Measurements from ENCODE around the gene B3GAT2. TPM values are rescaled to one million over a fixed set of nuclear protein-coding genes. Genes with fewer than 3 reads are reported as not detected.

The B3GAT2 gene
- total RNA-seq, 4 donors from 2014 or later, result not detected

- no peaks in the 10 kb centered on the region for H3K36me3 ChIP-seq
- H3K27ac ChIP-seq, result no peak overlapping the region
- no peak overlapping the region for H3K4me3 ChIP-seq
- no peak for TF ChIP-seq POLR2A (IDR thresholded peaks at IDR 0.05)
- no peak for TF ChIP-seq CTCF (IDR thresholded peaks at IDR 0.05 in 4 of 5, conservative IDR thresholded peaks at IDR 0.05 in 1 of 5)
- intact Hi-C loops (cut with DNase I; ENCODE audit: low total_unique reads), result no loop called here
- no peaks in the 10 kb centered on the region for H3K4me1 ChIP-seq
- DNase-seq (no peak), ATAC-seq (no peak)
- in situ Hi-C loops (cut with MboI; ENCODE audit: low sequenced_read_pairs in 4 of 4), result no loop called here
- H3K27me3 ChIP-seq, result no peaks in the 10 kb centered on the region
- no peaks in the 10 kb centered on the region for H3K9me3 ChIP-seq
Measured at GRCh38 chr6:70847106-70848084, 109.5 kb downstream of the B3GAT2 start.

GRCh38 chr6:70846207-70846835 lies 110.5 kb downstream of the B3GAT2 start:
- in situ Hi-C loops (cut with MboI; ENCODE audit: low sequenced_read_pairs in 4 of 4), result no loop called here
- ATAC-seq, result no peak
- intact Hi-C loops (cut with DNase I; ENCODE audit: low total_unique reads), result no loop called here
- Histone ChIP-seq H3K27ac (no peak overlapping the region), H3K27me3 (no peaks in the 10 kb centered on the region), H3K4me3 (no peak overlapping the region), H3K9me3 (no peaks in the 10 kb centered on the region), H3K36me3 (no peaks in the 10 kb centered on the region), H3K4me1 (no peaks in the 10 kb centered on the region)
- no peak for DNase-seq
- no peak for TF ChIP-seq CTCF (IDR thresholded peaks at IDR 0.05 in 4 of 5, conservative IDR thresholded peaks at IDR 0.05 in 1 of 5)
- TF ChIP-seq POLR2A (IDR thresholded peaks at IDR 0.05), result no peak

GRCh38 chr6:70844301-70844700 lies 112.6 kb downstream of the B3GAT2 start:
- intact Hi-C loops (cut with DNase I; ENCODE audit: low total_unique reads) (no loop called here), in situ Hi-C loops (cut with MboI; ENCODE audit: low sequenced_read_pairs in 4 of 4) (no loop called here)
- Histone ChIP-seq H3K9me3 (no peaks in the 10 kb centered on the region), H3K4me3 (no peak overlapping the region), H3K36me3 (no peaks in the 10 kb centered on the region), H3K27ac (no peak overlapping the region), H3K27me3 (no peaks in the 10 kb centered on the region), H3K4me1 (peaks cover 0 to under 1% of the 10 kb centered on the region in 2 donors)
- DNase-seq, result no peak
- no peak for ATAC-seq
- TF ChIP-seq CTCF (IDR thresholded peaks at IDR 0.05 in 4 of 5, conservative IDR thresholded peaks at IDR 0.05 in 1 of 5), result no peak
- no peak for TF ChIP-seq POLR2A (IDR thresholded peaks at IDR 0.05)

- Histone ChIP-seq H3K27ac (no peak overlapping the region), H3K9me3 (no peaks in the 10 kb centered on the region), H3K27me3 (no peaks in the 10 kb centered on the region), H3K4me3 (no peak overlapping the region), H3K36me3 (no peaks in the 10 kb centered on the region), H3K4me1 (peaks cover 7 to 10% of the 10 kb centered on the region in 2 donors)
- DNase-seq (no peak), ATAC-seq (no peak)
- TF ChIP-seq POLR2A (IDR thresholded peaks at IDR 0.05), result no peak
- TF ChIP-seq CTCF (IDR thresholded peaks at IDR 0.05 in 4 of 5, conservative IDR thresholded peaks at IDR 0.05 in 1 of 5), result no peak
- intact Hi-C loops (cut with DNase I; ENCODE audit: low total_unique reads) (no loop called here), in situ Hi-C loops (cut with MboI; ENCODE audit: low sequenced_read_pairs in 4 of 4) (no loop called here)
Measured at GRCh38 chr6:70843328-70843918, 113.4 kb downstream of the B3GAT2 start.
